Kidney epithelial cell (primary cell): ENCODE results near the gene INTS3. TPM values are rescaled to one million over a fixed set of nuclear protein-coding genes. Genes with fewer than 3 reads are reported as not detected.
"Not testable (repeated sequence)": the region's sequence is repeated elsewhere in the genome, so short reads cannot be mapped to it uniquely, and the experiment has no call there.

ENCODE experiments used
- DNase-seq: peaks from one replicate; pipeline ENCODE4 v3.0.0-alpha.2; 2010; ENCODE audit warnings: low read depth
- H3K27me3 ChIP-seq: 2 replicates; pipeline ENCODE4 v1.6.0; 2011; ENCODE audit warnings: low read length; ENCODE audit not compliant: control insufficient read depth, insufficient read depth
- H3K36me3 ChIP-seq: 2 replicates; pipeline ENCODE4 v1.5.1; 2011; ENCODE audit warnings: low read length; ENCODE audit not compliant: control insufficient read depth, insufficient read depth
- H3K4me3 ChIP-seq: 2 replicates; pipeline ENCODE4 v1.5.1; 2011; ENCODE audit warnings: low read depth, mild to moderate bottlenecking, control low read depth, low read length
- CTCF ChIP-seq: IDR thresholded peaks from 2 replicates; pipeline ENCODE4 v1.5.1; 2011; ENCODE audit warnings: mild to moderate bottlenecking, moderate library complexity, low read length, control low read depth, inconsistent platforms; ENCODE audit not compliant: insufficient read depth, poor library complexity, severe bottlenecking
- total RNA-seq: library from RNA; depleted of rRNA; stranded (reverse); fragments of >200 nt; gene quantifications from 2 replicates; pipeline ENCODE4 v1.2.3, GENCODE V29; 2015

INTS3 gene
- total RNA-seq, 1 donor from 2014 or later = 33.8 TPM

GRCh38 chr1:153723687-153724086 lies 4.2 kb upstream of the INTS3 start:
- H3K4me3 ChIP-seq = no peak overlapping the region
- H3K36me3 ChIP-seq = no peaks in the 10 kb centered on the region
- no peaks in the 10 kb centered on the region for H3K27me3 ChIP-seq
- DNase-seq = no peak
- TF ChIP-seq CTCF = no peak

- not testable (repeated sequence) for H3K4me3 ChIP-seq, H3K27me3 ChIP-seq, H3K36me3 ChIP-seq, DNase-seq
Observed at GRCh38 chr1:153724634-153725033, 3.2 kb upstream of the INTS3 start.

DNA sequence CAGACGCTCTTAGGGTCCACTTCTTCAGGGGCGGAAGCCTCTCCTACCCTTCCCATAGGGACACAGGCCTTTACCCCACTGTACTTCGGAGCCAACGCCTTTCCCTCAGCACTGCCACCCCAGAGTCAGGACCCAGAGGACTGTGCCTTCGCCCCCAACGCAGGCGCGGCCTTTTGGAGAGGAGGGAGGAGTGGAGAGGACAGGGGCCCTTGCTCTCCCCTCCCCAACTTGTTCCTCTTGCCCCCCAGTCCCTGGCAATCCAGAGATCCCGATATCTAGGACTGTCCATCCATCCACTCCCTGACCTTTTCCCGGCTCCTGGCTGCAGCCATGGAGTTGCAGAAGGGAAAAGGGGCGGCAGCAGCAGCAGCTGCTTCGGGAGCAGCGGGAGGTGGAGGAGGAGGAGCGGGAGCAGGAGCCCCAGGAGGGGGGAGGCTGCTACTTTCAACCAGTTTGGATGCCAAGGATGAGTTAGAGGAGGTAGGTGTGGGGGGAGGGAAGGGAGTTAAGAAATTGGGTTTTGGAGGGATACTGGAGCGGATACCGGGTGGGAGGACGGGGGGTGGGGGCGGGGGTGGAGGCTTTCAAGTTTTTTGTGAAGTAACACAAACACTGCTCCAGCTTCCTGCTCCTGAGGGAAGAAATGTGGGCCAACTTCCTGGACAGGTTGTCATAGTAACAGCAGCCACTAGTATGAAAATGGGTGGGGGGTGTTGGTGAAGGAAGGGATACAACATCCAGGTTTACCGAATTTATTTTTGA lies 636 bp downstream of the INTS3 start:
- DNase-seq = no peak
- H3K36me3 ChIP-seq = no peaks in the 10 kb centered on the region
- H3K4me3 ChIP-seq = peak overlapping the region; percentile 78
- no peak for TF ChIP-seq CTCF
- H3K27me3 ChIP-seq = no peaks in the 10 kb centered on the region

- TF ChIP-seq CTCF = no peak
- DNase-seq = no peak
- no peak overlapping the region for H3K4me3 ChIP-seq
- no peaks in the 10 kb centered on the region for H3K36me3 ChIP-seq
- no peaks in the 10 kb centered on the region for H3K27me3 ChIP-seq
Observed at GRCh38 chr1:153730468-153730988, 2.7 kb downstream of the INTS3 start.

DNA sequence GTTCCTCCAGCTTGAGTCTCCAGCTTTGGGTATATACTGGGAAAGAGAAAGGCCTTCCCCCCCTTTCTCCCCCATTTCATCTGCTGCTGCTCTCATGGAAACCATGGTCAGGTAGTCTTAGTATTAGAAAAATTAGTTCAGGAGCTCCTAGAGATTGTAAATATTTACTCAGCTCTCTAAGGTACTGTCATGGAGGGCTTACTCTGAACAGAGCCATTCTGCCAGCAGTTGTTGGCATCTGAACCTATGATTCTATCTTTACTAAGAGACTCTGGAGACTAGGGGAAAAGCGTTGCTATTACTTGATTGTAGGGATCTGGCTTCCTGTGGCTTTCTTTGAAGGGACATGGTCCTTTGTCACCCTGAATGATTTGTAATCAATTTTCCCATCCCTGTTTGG lies 6.1 kb downstream of the INTS3 start:
- no peaks in the 10 kb centered on the region for H3K27me3 ChIP-seq
- no peak overlapping the region for H3K4me3 ChIP-seq
- H3K36me3 ChIP-seq = no peaks in the 10 kb centered on the region
- no peak for DNase-seq
- TF ChIP-seq CTCF = no peak

- H3K4me3 ChIP-seq = no peak overlapping the region
- no peak for DNase-seq
Observed at GRCh38 chr1:153734396-153735089, 6.7 kb downstream of the INTS3 start.

More at GRCh38 chr1:153734396-153735089, 6.7 kb downstream of the INTS3 start:
- Histone ChIP-seq H3K27me3 (no peaks in the 10 kb centered on the region), H3K36me3 (no peaks in the 10 kb centered on the region)
- TF ChIP-seq CTCF = no peak
